WTC11 (cell line): ENCODE measurements around the gene DNAH17. TPM values are rescaled to one million over a fixed set of nuclear protein-coding genes. Genes with fewer than 3 reads are reported as not detected.

Experiments
- ATAC-seq: fragments of 200-7000 bp; cut with Tn5 transposase; 2 replicates; pipeline ENCODE4 v1.10.0; 2021; ENCODE audit warnings: mild to moderate bottlenecking, moderate library complexity
- CTCF ChIA-PET: fragments of 300-600 bp; sonication (Branson Sonifier 250); formaldehyde crosslinking; loops from one replicate; lab custom pipeline; 2021; ENCODE audit warnings: antibody characterized with exemption; lab: Charles Lee
- POLR2A ChIA-PET: fragments of 350-600 bp; sonication (Branson Sonifier 250); formaldehyde crosslinking; loops from one replicate; lab custom pipeline; 2021; ENCODE audit warnings: antibody characterized with exemption; lab: Charles Lee
- DNase-seq: peaks from one replicate; pipeline ENCODE4 v3.0.0; 2021; ENCODE audit warnings: low spot score
- H3K27ac Mint-ChIP-seq: 2 replicates; pipeline ENCODE4 v1.8.0; 2021; ENCODE audit warnings: mixed read lengths
- H3K27me3 Mint-ChIP-seq: 2 replicates; pipeline ENCODE4 v1.8.0; 2021; ENCODE audit warnings: low read depth, mild to moderate bottlenecking, moderate library complexity, mixed read lengths
- H3K36me3 Mint-ChIP-seq: 2 replicates; pipeline ENCODE4 v1.8.0; 2021; ENCODE audit warnings: mixed read lengths
- H3K4me1 Mint-ChIP-seq: 2 replicates; pipeline ENCODE4 v1.8.0; 2022; ENCODE audit warnings: mixed read lengths
- H3K4me3 Mint-ChIP-seq: 2 replicates; pipeline ENCODE4 v1.8.0; 2021; ENCODE audit warnings: mild to moderate bottlenecking, moderate library complexity, mixed read lengths
- H3K9me3 Mint-ChIP-seq: 2 replicates; pipeline ENCODE4 v1.8.0; 2021; ENCODE audit warnings: mixed read lengths
- ATF2 ChIP-seq: sonication (generic); formaldehyde crosslinking; IDR thresholded peaks from 2 replicates; pipeline ENCODE4 v1.8.1; 2022; ENCODE audit warnings: low read depth, missing genetic modification reagents, borderline replicate concordance
- ATF3 ChIP-seq: sonication (generic); formaldehyde crosslinking; conservative IDR thresholded peaks from 2 replicates; pipeline ENCODE4 v1.8.1; 2022; ENCODE audit warnings: mild to moderate bottlenecking, missing genetic modification reagents
- CBFB ChIP-seq: sonication (generic); formaldehyde crosslinking; IDR thresholded peaks from 2 replicates; pipeline ENCODE4 v1.8.1; 2022; ENCODE audit warnings: mild to moderate bottlenecking, low read depth, missing genetic modification reagents
- E2F5 ChIP-seq: sonication (generic); formaldehyde crosslinking; IDR thresholded peaks from 2 replicates; pipeline ENCODE4 v1.8.1; 2022; ENCODE audit warnings: mild to moderate bottlenecking, moderate library complexity, missing genetic modification reagents
- ELF4 ChIP-seq: sonication (generic); formaldehyde crosslinking; IDR thresholded peaks from 2 replicates; pipeline ENCODE4 v1.8.1; 2022; ENCODE audit warnings: low read depth, mild to moderate bottlenecking, moderate library complexity, missing genetic modification reagents
- FOXJ3 ChIP-seq: sonication (generic); formaldehyde crosslinking; IDR thresholded peaks from 2 replicates; pipeline ENCODE4 v1.9.0; 2021; ENCODE audit warnings: missing genetic modification reagents, mild to moderate bottlenecking, borderline replicate concordance
- MLX ChIP-seq: sonication (generic); formaldehyde crosslinking; IDR thresholded peaks from 2 replicates; pipeline ENCODE4 v1.8.1; 2023; ENCODE audit warnings: mild to moderate bottlenecking, missing genetic modification reagents, moderate library complexity
- NR2C2 ChIP-seq: sonication (generic); formaldehyde crosslinking; IDR thresholded peaks from 2 replicates; pipeline ENCODE4 v1.8.0; 2022; ENCODE audit warnings: mild to moderate bottlenecking, missing genetic modification reagents
- RELA ChIP-seq: sonication (generic); formaldehyde crosslinking; IDR thresholded peaks from 2 replicates; pipeline ENCODE4 v1.8.1; 2022; ENCODE audit warnings: missing genetic modification reagents, mild to moderate bottlenecking, borderline replicate concordance
- RORB ChIP-seq: fragments of 250-450 bp; sonication (Bioruptor Pico); IDR thresholded peaks from 2 replicates; pipeline ENCODE4 v1.9.0; 2021; ENCODE audit warnings: mild to moderate bottlenecking
- SOX15 ChIP-seq: fragments of 250-450 bp; sonication (Bioruptor Pico); IDR thresholded peaks from 2 replicates; pipeline ENCODE4 v1.9.0; 2021; ENCODE audit warnings: mild to moderate bottlenecking
- USF2 ChIP-seq: sonication (generic); formaldehyde crosslinking; IDR thresholded peaks from 2 replicates; pipeline ENCODE4 v1.8.1; 2023; ENCODE audit warnings: mild to moderate bottlenecking, missing genetic modification reagents, moderate library complexity
- ZBTB43 ChIP-seq: sonication (generic); formaldehyde crosslinking; IDR thresholded peaks from 2 replicates; pipeline ENCODE4 v1.8.1; 2023; ENCODE audit warnings: mild to moderate bottlenecking, missing genetic modification reagents
- ZNF281 ChIP-seq: sonication (generic); formaldehyde crosslinking; IDR thresholded peaks from 2 replicates; pipeline ENCODE4 v1.8.0; 2023; ENCODE audit warnings: mild to moderate bottlenecking, missing genetic modification reagents
- ZNF423 ChIP-seq: fragments of 250-450 bp; sonication (Bioruptor Pico); IDR thresholded peaks from 2 replicates; pipeline ENCODE4 v2.1.2; 2022; ENCODE audit warnings: mild to moderate bottlenecking, moderate library complexity
- ZNF425 ChIP-seq: fragments of 250-450 bp; sonication (Bioruptor Pico); conservative IDR thresholded peaks from 2 replicates; pipeline ENCODE4 v1.9.0; 2021; ENCODE audit warnings: mild to moderate bottlenecking
- total RNA-seq: library from RNA; stranded (reverse); gene quantifications from 3 replicates; pipeline ENCODE4 v1.2.3, GENCODE V29; 2021

The DNAH17 gene
- total RNA-seq, 1 experiment from 2014 or later = 0.87 TPM

- peak overlapping the region; percentile 83; the same call in 1 of the 2 replicates for H3K27ac Mint-ChIP-seq
- CTCF ChIA-PET = no interaction called here
Measured at GRCh38 chr17:78428025-78428575, 149.1 kb downstream of the DNAH17 start.

More at GRCh38 chr17:78428025-78428575, 149.1 kb downstream of the DNAH17 start:
- Mint-ChIP-seq H3K36me3 (peaks cover 31% of the 10 kb centered on the region), H3K4me3 (no peak overlapping the region), H3K4me1 (peaks cover 12% of the 10 kb centered on the region), H3K27me3 (no peaks in the 10 kb centered on the region), H3K9me3 (no peaks in the 10 kb centered on the region)
- ATAC-seq (no peak; the same call in 1 of the 2 replicates), DNase-seq (no peak)
- no peak for TF ChIP-seq RORB
- TF ChIP-seq ATF2 (CRISPR knock-in tag) = no peak
- TF ChIP-seq ELF4 (CRISPR knock-in tag) = no peak
- no peak for TF ChIP-seq ZNF425 (CRISPR knock-in tag)
- no peak for TF ChIP-seq SOX15 (CRISPR knock-in tag)
- no peak for TF ChIP-seq ZBTB43 (CRISPR knock-in tag)
- no peak for TF ChIP-seq CBFB (CRISPR knock-in tag)
- TF ChIP-seq ATF3 = no peak
- no peak for TF ChIP-seq RELA
- no peak for TF ChIP-seq NR2C2 (CRISPR knock-in tag)
- no peak for TF ChIP-seq USF2
- no peak for TF ChIP-seq ZNF281
- TF ChIP-seq MLX = no peak
- TF ChIP-seq E2F5 (CRISPR knock-in tag) = no peak
- TF ChIP-seq FOXJ3 (CRISPR knock-in tag) = no peak
- TF ChIP-seq ZNF423 (CRISPR knock-in tag) = no peak
- POLR2A ChIA-PET = no interaction called here
